K562 (cell line): ENCODE results near the gene RGS19. TPM values are rescaled to one million over a fixed set of nuclear protein-coding genes. Genes with fewer than 3 reads are reported as not detected.

ENCODE experiments used
- C11orf30 ChIP-seq: fragments of 450-650 bp; IDR thresholded peaks from 2 replicates; pipeline ENCODE4 v1.6.1; 2016; ENCODE audit warnings: low read depth, mild to moderate bottlenecking
- CBFB ChIP-seq: sonication (generic); formaldehyde crosslinking; IDR thresholded peaks from 2 replicates; pipeline ENCODE4 v1.4.0; 2020; ENCODE audit warnings: mild to moderate bottlenecking, missing genetic modification reagents
- EGR1 ChIP-seq: fragments of 450-650 bp; conservative IDR thresholded peaks from 2 replicates; pipeline ENCODE4 v1.6.1; 2017; ENCODE audit warnings: mild to moderate bottlenecking
- FOS ChIP-seq: IDR thresholded peaks from 3 replicates; pipeline ENCODE4 v1.6.1; 2011; ENCODE audit not compliant: insufficient read length; ENCODE audit errors: extremely low read depth
- HDAC2 ChIP-seq: fragments of 450-650 bp; IDR thresholded peaks from 2 replicates; pipeline ENCODE4 v1.6.1; 2016; ENCODE audit warnings: mild to moderate bottlenecking
- HMG20B ChIP-seq: fragments of 250-450 bp; sonication (Bioruptor Pico); IDR thresholded peaks from 2 replicates; pipeline ENCODE4 v1.5.0; 2021; ENCODE audit warnings: mild to moderate bottlenecking
- KDM4B ChIP-seq, 2 experiments: fragments of 450-650 bp in 1 of 2; sonication (generic) in 1 of 2; IDR thresholded peaks; 2 replicates each; pipeline ENCODE4 v1.6.1; 2016 to 2017; ENCODE audit warnings: borderline replicate concordance in 2 of 2, antibody characterized with exemption in 1 of 2, low read depth in 1 of 2, mild to moderate bottlenecking in 1 of 2
- L3MBTL2 ChIP-seq: fragments of 450-650 bp; IDR thresholded peaks from 2 replicates; pipeline ENCODE4 v1.6.1; 2016; ENCODE audit warnings: mild to moderate bottlenecking, moderate library complexity
- NR2C2 ChIP-seq, 2 experiments: fragments of 200-800 bp in 1 of 2; sonication (Bioruptor generic) in 1 of 2; sonication (generic) in 1 of 2; formaldehyde crosslinking in 1 of 2; IDR thresholded peaks; 2 replicates each; pipeline versions ENCODE4 v1.6.1 to v1.8.0; 2016 to 2022; ENCODE audit warnings: mild to moderate bottlenecking in 1 of 2, missing compliant biosample characterization in 1 of 2, missing genetic modification characterization in 1 of 2, missing genetic modification reagents in 1 of 2
- NUFIP1 ChIP-seq: fragments of 450-650 bp; IDR thresholded peaks from 2 replicates; pipeline ENCODE4 v1.6.1; 2018; ENCODE audit not compliant: partially characterized antibody
- POLR2G ChIP-seq: fragments of 200-400 bp; formaldehyde crosslinking; IDR thresholded peaks from 2 replicates; pipeline ENCODE4 v1.6.1; 2017; ENCODE audit warnings: low read depth, mild to moderate bottlenecking, antibody characterized with exemption, low read length, moderate library complexity
- POU5F1 ChIP-seq: fragments of 150-350 bp; IDR thresholded peaks from 2 replicates; pipeline ENCODE4 v1.6.1; 2014; ENCODE audit warnings: borderline replicate concordance, low read length, low read depth, mild to moderate bottlenecking; ENCODE audit not compliant: partially characterized antibody
- SP1 ChIP-seq: sonication (generic); formaldehyde crosslinking; IDR thresholded peaks from 2 replicates; pipeline ENCODE4 v1.8.1; 2022; ENCODE audit warnings: mild to moderate bottlenecking, missing genetic modification reagents
- SRSF3 ChIP-seq: fragments of 200-400 bp; formaldehyde crosslinking; IDR thresholded peaks from 2 replicates; pipeline ENCODE4 v1.6.1; 2016; ENCODE audit warnings: mild to moderate bottlenecking, low read length, moderate library complexity; ENCODE audit not compliant: insufficient read depth
- SUPT5H ChIP-seq: fragments of 450-650 bp; IDR thresholded peaks from 2 replicates; pipeline ENCODE4 v1.6.1; 2016
- ZFP36 ChIP-seq: fragments of 150-350 bp; IDR thresholded peaks from 2 replicates; pipeline ENCODE4 v1.6.1; 2018; ENCODE audit warnings: low read length, low read depth; ENCODE audit not compliant: partially characterized antibody
- ZNF766 ChIP-seq: fragments of 200-800 bp; sonication (Bioruptor generic); conservative IDR thresholded peaks from 2 replicates; pipeline ENCODE4 v1.6.1; 2016; ENCODE audit warnings: missing genetic modification characterization, missing compliant biosample characterization
- polyA plus RNA-seq, 8 experiments: library from polyadenylated mRNA; depleted of rRNA in 4 of 8; stranded (reverse) in 5 of 8; unstranded in 3 of 8; fragments of >200 nt; fragmentation: Nextera tagmentation in 2 of 8; fragmentation: Illumina TruSeq in 1 of 8; extraction: Ambion mirVana in 2 of 8; extraction: Trizol in 1 of 8; gene quantifications; 2 replicates each; pipeline versions ENCODE4 v1.2.1 to v1.2.3, GENCODE V29; 2011 to 2014; ENCODE audit warnings: inconsistent platforms in 1 of 8, missing spikeins in 1 of 8
- total RNA-seq, 7 experiments: library from RNA; depleted of rRNA in 6 of 7; stranded (reverse); fragments of >200 nt in 6 of 7; fragmentation: Illumina TruSeq in 2 of 7; extraction: Trizol in 2 of 7; gene quantifications; 2 replicates each; pipeline versions ENCODE4 v1.2.1 to v1.2.3, GENCODE V29; 2011 to 2021; ENCODE audit warnings: low replicate concordance in 1 of 7
- TF ChIP-seq, protein P1 (sequence below): fragments of 450-650 bp; IDR thresholded peaks from 2 replicates; pipeline ENCODE4 v1.6.1; 2016
- TF ChIP-seq, protein P2 (sequence below): IDR thresholded peaks from 2 replicates; pipeline ENCODE4 v1.6.1; 2014; ENCODE audit warnings: antibody characterized with exemption
- TF ChIP-seq, protein P3 (sequence below): sonication (generic); formaldehyde crosslinking; IDR thresholded peaks from 2 replicates; pipeline ENCODE4 v1.8.0; 2022; ENCODE audit warnings: mild to moderate bottlenecking, missing genetic modification reagents
- TF ChIP-seq, protein P4 (sequence below), 3 experiments: IDR thresholded peaks in 2 of 3; conservative IDR thresholded peaks in 1 of 3; 2 replicates each; pipeline ENCODE4 v1.5.1; 2011 to 2012; ENCODE audit warnings: low read length in 3 of 3, mild to moderate bottlenecking in 3 of 3, control low read depth in 2 of 3, improper control_type of control experiment in 1 of 3, inconsistent platforms in 1 of 3, low read depth in 1 of 3, mixed read lengths in 1 of 3, moderate library complexity in 1 of 3; ENCODE audit not compliant: insufficient read depth in 2 of 3

RGS19 gene
- total and polyA plus RNA-seq, 9 of the 15 experiments (the other 6 are each of a cell fraction or from before 2014, with no cell fraction given): 0.41 to 23.7 (median 14.6) TPM

DNA sequence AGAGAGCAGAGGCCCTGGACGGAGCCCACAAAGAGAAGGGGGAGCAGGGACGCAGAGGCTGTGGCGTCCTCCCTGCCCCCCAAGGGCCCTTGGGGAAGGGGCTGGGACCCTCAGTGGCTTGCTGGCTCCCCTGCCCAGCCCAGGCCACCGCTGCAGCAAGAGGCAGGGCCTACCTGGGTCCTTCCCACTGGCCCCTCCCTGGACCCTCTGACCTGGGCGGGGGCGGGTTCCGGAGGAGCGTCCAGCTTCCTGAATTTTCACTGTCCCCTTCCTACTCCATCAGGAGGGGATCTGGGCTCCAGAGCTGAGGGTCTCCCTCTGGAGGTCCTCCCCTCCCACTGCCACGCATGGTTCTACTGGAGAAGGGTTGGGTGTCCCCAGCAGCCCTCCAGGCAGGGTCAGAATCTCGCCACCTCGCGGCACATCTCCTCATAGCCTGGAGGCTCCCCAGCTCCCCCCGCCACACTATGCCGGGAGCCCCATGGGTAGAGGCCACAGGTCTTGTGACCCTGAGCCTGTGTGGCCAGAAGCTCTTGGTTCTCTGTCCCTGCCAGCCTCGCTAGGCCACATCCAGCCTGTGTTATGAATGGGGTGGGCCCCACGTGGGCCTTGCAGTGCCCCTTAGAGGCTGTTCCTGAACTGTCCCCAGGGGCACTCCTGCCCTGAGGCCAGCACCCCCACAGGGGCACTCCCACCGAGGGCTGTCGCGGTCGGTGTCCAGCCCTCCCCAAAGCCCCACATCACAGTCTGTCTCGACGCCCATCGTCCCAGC lies 28.9 kb downstream of the RGS19 start (continued):
- TF ChIP-seq NR2C2 (CRISPR knock-in tag; IDR thresholded peaks at IDR 0.05) (no peak), NR2C2 (tag; IDR thresholded peaks at IDR 0.05) (peak; percentile 60), L3MBTL2 (peak; percentile 41; the same call in 1 of the 2 replicates), C11orf30 (no peak), CBFB (0 out of 2 replicates have a peak, but pooled peaks have one; percentile 14), SRSF3 (no peak), NUFIP1 (no peak), KDM4B (IDR thresholded peaks at IDR 0.05; ENCODE audit: borderline replicate concordance in 2 of 2, low read depth in 1 of 2) (0 out of 4 replicates have a peak, but pooled peaks of 1 of the 2 experiments have one; percentile 1), ZNF766 (CRISPR knock-in tag) (0 out of 2 replicates have a peak, but pooled peaks have one; percentile 35), HDAC2 (0 out of 2 replicates have a peak, but pooled peaks have one; percentile 38), SUPT5H (0 out of 2 replicates have a peak, but pooled peaks have one; percentile 35), HMG20B (CRISPR knock-in tag) (0 out of 2 replicates have a peak, but pooled peaks have one; percentile 55), FOS (no peak), SP1 (CRISPR knock-in tag) (0 out of 2 replicates have a peak, but pooled peaks have one; percentile 31), POU5F1 (no peak), ZFP36 (no peak), EGR1 (peak; percentile 87), POLR2G (peak; percentile 64)
- TF ChIP-seq, protein P1, sequence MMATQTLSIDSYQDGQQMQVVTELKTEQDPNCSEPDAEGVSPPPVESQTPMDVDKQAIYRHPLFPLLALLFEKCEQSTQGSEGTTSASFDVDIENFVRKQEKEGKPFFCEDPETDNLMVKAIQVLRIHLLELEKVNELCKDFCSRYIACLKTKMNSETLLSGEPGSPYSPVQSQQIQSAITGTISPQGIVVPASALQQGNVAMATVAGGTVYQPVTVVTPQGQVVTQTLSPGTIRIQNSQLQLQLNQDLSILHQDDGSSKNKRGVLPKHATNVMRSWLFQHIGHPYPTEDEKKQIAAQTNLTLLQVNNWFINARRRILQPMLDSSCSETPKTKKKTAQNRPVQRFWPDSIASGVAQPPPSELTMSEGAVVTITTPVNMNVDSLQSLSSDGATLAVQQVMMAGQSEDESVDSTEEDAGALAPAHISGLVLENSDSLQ: no peak
- TF ChIP-seq, protein P2, sequence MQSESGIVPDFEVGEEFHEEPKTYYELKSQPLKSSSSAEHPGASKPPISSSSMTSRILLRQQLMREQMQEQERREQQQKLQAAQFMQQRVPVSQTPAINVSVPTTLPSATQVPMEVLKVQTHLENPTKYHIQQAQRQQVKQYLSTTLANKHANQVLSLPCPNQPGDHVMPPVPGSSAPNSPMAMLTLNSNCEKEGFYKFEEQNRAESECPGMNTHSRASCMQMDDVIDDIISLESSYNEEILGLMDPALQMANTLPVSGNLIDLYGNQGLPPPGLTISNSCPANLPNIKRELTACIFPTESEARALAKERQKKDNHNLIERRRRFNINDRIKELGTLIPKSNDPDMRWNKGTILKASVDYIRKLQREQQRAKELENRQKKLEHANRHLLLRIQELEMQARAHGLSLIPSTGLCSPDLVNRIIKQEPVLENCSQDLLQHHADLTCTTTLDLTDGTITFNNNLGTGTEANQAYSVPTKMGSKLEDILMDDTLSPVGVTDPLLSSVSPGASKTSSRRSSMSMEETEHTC: 0 out of 2 replicates have a peak, but pooled peaks have one; percentile 23
- TF ChIP-seq, protein P3, sequence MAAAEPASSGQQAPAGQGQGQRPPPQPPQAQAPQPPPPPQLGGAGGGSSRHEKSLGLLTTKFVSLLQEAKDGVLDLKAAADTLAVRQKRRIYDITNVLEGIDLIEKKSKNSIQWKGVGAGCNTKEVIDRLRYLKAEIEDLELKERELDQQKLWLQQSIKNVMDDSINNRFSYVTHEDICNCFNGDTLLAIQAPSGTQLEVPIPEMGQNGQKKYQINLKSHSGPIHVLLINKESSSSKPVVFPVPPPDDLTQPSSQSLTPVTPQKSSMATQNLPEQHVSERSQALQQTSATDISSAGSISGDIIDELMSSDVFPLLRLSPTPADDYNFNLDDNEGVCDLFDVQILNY (CRISPR knock-in tag): no peak
- TF ChIP-seq, protein P4, sequence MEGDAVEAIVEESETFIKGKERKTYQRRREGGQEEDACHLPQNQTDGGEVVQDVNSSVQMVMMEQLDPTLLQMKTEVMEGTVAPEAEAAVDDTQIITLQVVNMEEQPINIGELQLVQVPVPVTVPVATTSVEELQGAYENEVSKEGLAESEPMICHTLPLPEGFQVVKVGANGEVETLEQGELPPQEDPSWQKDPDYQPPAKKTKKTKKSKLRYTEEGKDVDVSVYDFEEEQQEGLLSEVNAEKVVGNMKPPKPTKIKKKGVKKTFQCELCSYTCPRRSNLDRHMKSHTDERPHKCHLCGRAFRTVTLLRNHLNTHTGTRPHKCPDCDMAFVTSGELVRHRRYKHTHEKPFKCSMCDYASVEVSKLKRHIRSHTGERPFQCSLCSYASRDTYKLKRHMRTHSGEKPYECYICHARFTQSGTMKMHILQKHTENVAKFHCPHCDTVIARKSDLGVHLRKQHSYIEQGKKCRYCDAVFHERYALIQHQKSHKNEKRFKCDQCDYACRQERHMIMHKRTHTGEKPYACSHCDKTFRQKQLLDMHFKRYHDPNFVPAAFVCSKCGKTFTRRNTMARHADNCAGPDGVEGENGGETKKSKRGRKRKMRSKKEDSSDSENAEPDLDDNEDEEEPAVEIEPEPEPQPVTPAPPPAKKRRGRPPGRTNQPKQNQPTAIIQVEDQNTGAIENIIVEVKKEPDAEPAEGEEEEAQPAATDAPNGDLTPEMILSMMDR (IDR thresholded peaks at IDR 0.05 in 2 of 3, conservative IDR thresholded peaks at IDR 0.05 in 1 of 3; ENCODE audit: insufficient read depth in 2 of 3, low read depth in 1 of 3, low read length in 3 of 3): peak; percentile 60 to 69 (median 69)
